ENCODE results near the gene PALLD.

PALLD gene

GRCh38 chr4:168852933-168853713, 356.3 kb downstream of the PALLD start:
- H3K4me1 ChIP-seq (ENCODE audit: insufficient read depth, poor library complexity, severe bottlenecking), result peaks cover 9% of the 10 kb centered on the region
- ATAC-seq (ENCODE audit: low read depth) (no peak), DNase-seq (ENCODE audit: low spot score) (no peak)
- no peak for TF ChIP-seq CTCF (IDR thresholded peaks at IDR 0.05; ENCODE audit: poor library complexity, severe bottlenecking)
- H3K4me3 ChIP-seq (ENCODE audit: severe bottlenecking), result no peak overlapping the region
- peaks cover 85% of the 10 kb centered on the region for H3K36me3 ChIP-seq (ENCODE audit: low read depth)
- H3K9me3 ChIP-seq (ENCODE audit: severe bottlenecking), result no peaks in the 10 kb centered on the region
- no peak overlapping the region for H3K27ac ChIP-seq (ENCODE audit: poor library complexity, severe bottlenecking)
- no peaks in the 10 kb centered on the region for H3K27me3 ChIP-seq (ENCODE audit: insufficient read depth, poor library complexity, severe bottlenecking)

- H3K4me1 ChIP-seq (ENCODE audit: insufficient read depth, poor library complexity, severe bottlenecking), result peaks cover 3% of the 10 kb centered on the region
- no peaks in the 10 kb centered on the region for H3K9me3 ChIP-seq (ENCODE audit: severe bottlenecking)
- no peak overlapping the region for H3K4me3 ChIP-seq (ENCODE audit: severe bottlenecking)
- H3K27ac ChIP-seq (ENCODE audit: poor library complexity, severe bottlenecking), result no peak overlapping the region
- DNase-seq (ENCODE audit: low spot score) (no peak), ATAC-seq (ENCODE audit: low read depth) (no peak)
- no peak for TF ChIP-seq CTCF (IDR thresholded peaks at IDR 0.05; ENCODE audit: poor library complexity, severe bottlenecking)
- no peaks in the 10 kb centered on the region for H3K27me3 ChIP-seq (ENCODE audit: insufficient read depth, poor library complexity, severe bottlenecking)
- H3K36me3 ChIP-seq (ENCODE audit: low read depth), result peaks cover 89% of the 10 kb centered on the region
These were observed 356.9 kb downstream of the PALLD start for GRCh38 chr4:168853770-168854169.

GRCh38 chr4:168854350-168854921, 357.6 kb downstream of the PALLD start:
- Histone ChIP-seq H3K9me3 (ENCODE audit: severe bottlenecking) (no peaks in the 10 kb centered on the region), H3K27me3 (ENCODE audit: insufficient read depth, poor library complexity, severe bottlenecking) (no peaks in the 10 kb centered on the region), H3K4me3 (ENCODE audit: severe bottlenecking) (no peak overlapping the region), H3K4me1 (ENCODE audit: insufficient read depth, poor library complexity, severe bottlenecking) (no peaks in the 10 kb centered on the region), H3K27ac (ENCODE audit: poor library complexity, severe bottlenecking) (no peak overlapping the region), H3K36me3 (ENCODE audit: low read depth) (peaks cover 90% of the 10 kb centered on the region)
- no peak for TF ChIP-seq CTCF (IDR thresholded peaks at IDR 0.05; ENCODE audit: poor library complexity, severe bottlenecking)
- ATAC-seq (ENCODE audit: low read depth) (no peak), DNase-seq (ENCODE audit: low spot score) (no peak)

- H3K27me3 ChIP-seq (ENCODE audit: insufficient read depth, poor library complexity, severe bottlenecking), result no peaks in the 10 kb centered on the region
- ATAC-seq (ENCODE audit: low read depth) (no peak), DNase-seq (ENCODE audit: low spot score) (no peak)
- H3K4me1 ChIP-seq (ENCODE audit: insufficient read depth, poor library complexity, severe bottlenecking), result no peaks in the 10 kb centered on the region
- H3K27ac ChIP-seq (ENCODE audit: poor library complexity, severe bottlenecking), result no peak overlapping the region
- no peak overlapping the region for H3K4me3 ChIP-seq (ENCODE audit: severe bottlenecking)
- H3K36me3 ChIP-seq (ENCODE audit: low read depth), result peaks cover 85% of the 10 kb centered on the region
- TF ChIP-seq CTCF (IDR thresholded peaks at IDR 0.05; ENCODE audit: poor library complexity, severe bottlenecking), result no peak
- H3K9me3 ChIP-seq (ENCODE audit: severe bottlenecking), result no peaks in the 10 kb centered on the region
These were observed 359.5 kb downstream of the PALLD start for GRCh38 chr4:168856312-168856711.

GRCh38 chr4:168857009-168857408, 360.2 kb downstream of the PALLD start:
- TF ChIP-seq CTCF (IDR thresholded peaks at IDR 0.05; ENCODE audit: poor library complexity, severe bottlenecking), result no peak
- ATAC-seq (ENCODE audit: low read depth) (no peak), DNase-seq (ENCODE audit: low spot score) (no peak)
- no peak overlapping the region for H3K27ac ChIP-seq (ENCODE audit: poor library complexity, severe bottlenecking)
- peaks cover 82% of the 10 kb centered on the region for H3K36me3 ChIP-seq (ENCODE audit: low read depth)
- no peaks in the 10 kb centered on the region for H3K4me1 ChIP-seq (ENCODE audit: insufficient read depth, poor library complexity, severe bottlenecking)
- no peaks in the 10 kb centered on the region for H3K27me3 ChIP-seq (ENCODE audit: insufficient read depth, poor library complexity, severe bottlenecking)
- no peak overlapping the region for H3K4me3 ChIP-seq (ENCODE audit: severe bottlenecking)
- no peaks in the 10 kb centered on the region for H3K9me3 ChIP-seq (ENCODE audit: severe bottlenecking)

All from RWPE2 (cell line).